RWPE1 (cell line): ENCODE results near the gene RNPEPL1.

Source experiments
- CTCF ChIA-PET: fragments of 350-600 bp; sonication (Branson Sonifier 250); formaldehyde crosslinking; extraction: SDS; loops from one replicate; lab custom pipeline; 2021; lab: Yijun Ruan, JAX
- POLR2A ChIA-PET: fragments of 400-600 bp; formaldehyde crosslinking; extraction: SDS; loops from one replicate; lab custom pipeline; 2020; ENCODE audit warnings: antibody characterized with exemption; ENCODE audit not compliant: low non-redundant PET; lab: Yijun Ruan, JAX
- DNase-seq: peaks from one replicate; pipeline ENCODE4 v3.0.0; 2012; ENCODE audit warnings: low spot score
- H3K27ac ChIP-seq: fragments of 450-650 bp; 2 replicates; pipeline ENCODE4 v1.5.1; 2017
- TF ChIP-seq, protein P1 (sequence below): fragments of 450-650 bp; conservative IDR thresholded peaks from 2 replicates; pipeline ENCODE4 v1.5.1; 2017; ENCODE audit warnings: low read depth, mild to moderate bottlenecking

Gene RNPEPL1

DNA sequence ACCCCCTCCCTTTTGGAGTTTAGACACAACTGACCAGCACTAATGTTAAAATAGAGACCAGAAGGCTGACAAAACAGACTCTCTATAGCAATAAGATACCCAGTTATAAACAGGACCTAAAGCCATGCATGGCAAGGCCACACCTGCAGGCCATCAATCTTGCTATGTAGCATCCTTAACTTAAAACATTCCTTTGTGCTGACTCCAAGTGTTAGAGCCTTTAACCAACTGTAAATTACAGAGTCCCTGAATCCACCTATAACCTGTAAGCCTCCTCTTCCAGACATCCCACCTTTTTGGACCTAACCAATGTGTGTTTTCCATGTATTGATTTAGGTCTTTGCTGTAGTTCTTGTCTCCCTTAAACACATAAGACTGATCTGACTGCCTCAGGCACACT lies 28.4 kb upstream of the RNPEPL1 start:
- DNase-seq: no peak
- POLR2A ChIA-PET: no interaction called here
- no peak overlapping the region for H3K27ac ChIP-seq
- CTCF ChIA-PET: no interaction called here
- TF ChIP-seq, protein P1, sequence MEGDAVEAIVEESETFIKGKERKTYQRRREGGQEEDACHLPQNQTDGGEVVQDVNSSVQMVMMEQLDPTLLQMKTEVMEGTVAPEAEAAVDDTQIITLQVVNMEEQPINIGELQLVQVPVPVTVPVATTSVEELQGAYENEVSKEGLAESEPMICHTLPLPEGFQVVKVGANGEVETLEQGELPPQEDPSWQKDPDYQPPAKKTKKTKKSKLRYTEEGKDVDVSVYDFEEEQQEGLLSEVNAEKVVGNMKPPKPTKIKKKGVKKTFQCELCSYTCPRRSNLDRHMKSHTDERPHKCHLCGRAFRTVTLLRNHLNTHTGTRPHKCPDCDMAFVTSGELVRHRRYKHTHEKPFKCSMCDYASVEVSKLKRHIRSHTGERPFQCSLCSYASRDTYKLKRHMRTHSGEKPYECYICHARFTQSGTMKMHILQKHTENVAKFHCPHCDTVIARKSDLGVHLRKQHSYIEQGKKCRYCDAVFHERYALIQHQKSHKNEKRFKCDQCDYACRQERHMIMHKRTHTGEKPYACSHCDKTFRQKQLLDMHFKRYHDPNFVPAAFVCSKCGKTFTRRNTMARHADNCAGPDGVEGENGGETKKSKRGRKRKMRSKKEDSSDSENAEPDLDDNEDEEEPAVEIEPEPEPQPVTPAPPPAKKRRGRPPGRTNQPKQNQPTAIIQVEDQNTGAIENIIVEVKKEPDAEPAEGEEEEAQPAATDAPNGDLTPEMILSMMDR: no peak

DNA sequence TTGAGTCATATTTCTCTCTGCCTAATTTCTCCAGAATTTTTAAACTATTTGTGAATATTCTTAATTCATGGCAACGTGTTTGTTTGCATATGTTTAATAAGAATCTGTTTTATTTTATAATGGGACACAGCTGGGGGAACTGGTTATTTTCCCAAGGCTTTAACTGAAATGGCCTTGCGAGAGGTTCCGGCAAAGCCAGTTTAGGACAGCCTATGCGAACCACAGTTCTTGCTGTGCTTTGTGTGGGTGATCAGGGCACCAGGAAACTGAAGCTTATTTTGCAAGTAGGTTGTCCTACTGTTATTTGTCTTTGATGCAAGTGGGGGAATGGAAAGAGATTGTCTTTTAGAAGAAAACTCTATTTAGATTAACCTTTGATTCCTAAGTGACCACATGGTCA lies 17.0 kb upstream of the RNPEPL1 start:
- DNase-seq: no peak
- CTCF ChIA-PET: no interaction called here
- POLR2A ChIA-PET: no interaction called here

DNA sequence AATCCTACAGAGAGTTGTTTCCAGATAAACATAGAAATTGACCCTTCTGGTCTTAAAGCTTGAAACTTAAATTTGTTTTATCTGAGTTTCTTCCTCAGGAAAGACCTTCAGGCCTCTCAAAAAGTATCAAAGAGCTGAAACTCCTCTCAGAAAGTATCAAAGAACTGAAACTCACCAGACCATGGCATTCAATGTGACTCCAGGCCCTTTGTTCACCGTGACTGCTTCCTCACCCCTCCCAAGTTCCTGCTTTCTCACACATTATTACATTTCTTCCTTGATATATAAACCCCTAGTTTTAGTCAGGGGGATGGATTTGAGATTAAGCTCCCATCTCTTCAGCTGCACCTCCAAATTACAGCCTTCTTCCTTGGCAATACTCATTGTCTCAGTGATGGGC lies 16.5 kb upstream of the RNPEPL1 start:
- DNase-seq: no peak
- TF ChIP-seq, protein P1: no peak
- POLR2A ChIA-PET: no interaction called here
- CTCF ChIA-PET: no interaction called here
- H3K27ac ChIP-seq: no peak overlapping the region

More for the DNA sequence above, 17.0 kb upstream of the RNPEPL1 start:
- TF ChIP-seq, protein P1: no peak
- H3K27ac ChIP-seq: no peak overlapping the region

DNA sequence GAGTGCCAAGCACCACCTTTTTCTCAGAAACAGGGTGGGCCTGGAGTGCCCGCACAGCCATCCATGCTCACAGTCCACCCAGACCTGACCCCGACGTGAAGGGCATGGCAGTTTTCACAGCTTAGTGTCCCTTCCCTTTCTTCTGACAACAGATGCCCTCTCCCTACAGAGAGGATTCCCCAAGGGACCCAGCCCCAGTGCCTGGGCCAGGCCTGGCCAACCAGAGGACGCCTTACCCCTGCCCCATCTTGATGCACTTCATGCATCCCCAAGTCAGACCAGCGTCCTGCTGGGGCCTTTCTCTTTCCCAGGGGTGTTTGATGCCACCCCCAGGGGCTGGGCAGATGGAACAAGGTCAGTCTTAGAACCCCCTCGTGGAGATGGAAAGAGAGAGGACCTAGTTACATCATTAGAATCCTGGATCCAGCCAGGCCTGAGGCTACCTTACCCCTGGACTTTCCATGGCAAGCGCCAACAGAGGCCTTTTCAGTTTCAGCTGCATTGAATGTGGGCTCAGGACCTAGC lies 14.3 kb upstream of the RNPEPL1 start:
- POLR2A ChIA-PET: no interaction called here
- TF ChIP-seq, protein P1: no peak
- no peak overlapping the region for H3K27ac ChIP-seq
- CTCF ChIA-PET: interaction anchor here (1.5 kb wide), 1 partner anchor 12 kb away, joined by 4 read pairs; no protein-coding TSS in a partner anchor
- DNase-seq: no peak

DNA sequence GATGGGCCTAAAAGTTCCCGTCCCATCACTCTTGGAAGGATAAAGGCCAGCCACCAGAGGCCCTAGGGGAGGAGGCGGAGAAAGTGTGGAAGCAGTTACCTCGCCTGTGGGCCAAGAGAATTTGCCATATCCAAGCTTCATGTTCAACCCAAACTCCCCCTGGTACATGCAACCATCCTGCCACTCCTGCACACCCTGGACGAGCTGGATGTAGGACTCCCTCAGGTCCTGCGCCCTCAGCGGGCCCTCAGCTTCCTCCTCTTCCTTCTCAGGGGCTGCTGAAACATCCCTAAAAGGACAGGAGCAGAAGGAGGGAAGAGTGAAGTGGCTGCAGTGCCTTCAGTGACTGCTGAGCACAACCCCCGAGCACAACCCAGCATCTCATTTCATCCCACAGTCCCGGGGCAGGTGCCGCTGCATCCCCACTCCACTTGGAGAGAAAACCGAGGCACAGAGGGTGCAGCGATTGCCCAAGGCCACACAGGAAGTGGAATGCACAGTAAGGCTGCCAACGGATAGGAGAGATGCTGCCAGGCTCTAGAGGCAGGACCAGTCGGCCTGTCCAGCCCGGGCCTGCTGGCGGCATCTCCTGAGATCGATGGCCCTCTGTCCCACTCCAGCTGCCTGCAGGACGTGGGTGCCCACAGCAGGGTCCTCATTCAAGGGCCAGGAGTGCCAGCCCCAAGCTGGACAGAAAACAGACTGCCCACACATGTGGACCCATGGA lies 13.4 kb upstream of the RNPEPL1 start:
- ChIA-PET POLR2A (no interaction called here), CTCF (interaction anchor here (1.5 kb wide), 1 partner anchor 11 kb away, joined by 4 read pairs; no protein-coding TSS in a partner anchor)
- TF ChIP-seq, protein P1: no peak
- no peak for DNase-seq
- no peak overlapping the region; the same call in 1 of the 2 replicates for H3K27ac ChIP-seq

DNA sequence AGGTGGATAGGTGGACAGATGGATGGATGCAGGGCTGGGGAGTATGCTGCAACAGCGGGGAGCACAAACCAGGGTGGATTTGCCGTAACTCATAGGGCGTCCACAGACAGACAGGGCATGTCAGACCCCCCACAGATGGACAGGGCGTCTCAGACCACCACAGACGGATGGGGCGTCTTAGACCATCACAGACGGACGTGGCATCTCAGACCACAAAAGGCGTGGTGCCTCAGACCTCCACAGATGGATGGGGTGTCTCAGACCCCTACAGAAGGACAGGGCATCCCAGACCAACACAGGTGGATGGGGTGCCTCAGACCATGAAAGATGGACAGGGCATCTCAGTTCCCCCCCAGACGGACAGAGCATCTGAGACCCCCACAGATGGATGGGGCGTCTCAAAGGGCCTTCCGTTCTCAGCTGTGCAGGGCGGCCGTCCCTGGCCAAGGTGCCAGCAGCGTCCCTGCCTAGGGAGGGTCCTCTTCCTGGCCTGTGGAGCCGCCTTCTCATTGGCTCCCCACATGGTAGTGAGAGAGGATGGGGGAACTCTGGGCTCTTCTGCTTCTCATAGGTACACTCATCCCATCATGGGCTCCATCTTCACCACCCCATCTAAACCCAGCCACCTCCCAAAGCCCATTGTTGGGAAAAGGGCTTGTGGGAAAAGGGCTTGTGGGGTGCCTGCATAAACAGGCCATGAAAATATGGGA lies 12.6 kb upstream of the RNPEPL1 start:
- TF ChIP-seq, protein P1: no peak
- no peak overlapping the region; the same call in 1 of the 2 replicates for H3K27ac ChIP-seq
- POLR2A ChIA-PET: no interaction called here
- CTCF ChIA-PET: interaction anchor here (1.5 kb wide), 1 partner anchor 10 kb away, joined by 4 read pairs; no protein-coding TSS in a partner anchor
- no peak for DNase-seq
